WERI-Rb-1 (cell line): ENCODE measurements around the gene SORL1.

Experiments
- DNase-seq: peaks from one replicate; pipeline ENCODE4 v3.0.0-alpha.2; 2020
- H3K27ac ChIP-seq: fragments of 250-450 bp; sonication (Bioruptor Pico); 2 replicates; pipeline ENCODE4 v1.5.1; 2020; ENCODE audit warnings: mild to moderate bottlenecking, moderate library complexity
- H3K27me3 ChIP-seq: fragments of 250-450 bp; sonication (Bioruptor Pico); 2 replicates; pipeline ENCODE4 v1.5.1; 2021; ENCODE audit warnings: mild to moderate bottlenecking, low read depth, moderate library complexity; ENCODE audit not compliant: insufficient read depth, severe bottlenecking
- H3K36me3 ChIP-seq: fragments of 250-450 bp; sonication (Bioruptor Pico); 2 replicates; pipeline ENCODE4 v1.5.1; 2020; ENCODE audit warnings: mild to moderate bottlenecking, moderate library complexity
- H3K4me3 ChIP-seq: 2 replicates; pipeline ENCODE4 v1.5.1; 2011; ENCODE audit warnings: low read depth, mild to moderate bottlenecking, control low read depth, low read length
- H3K9me3 ChIP-seq: fragments of 250-450 bp; sonication (Bioruptor Pico); 2 replicates; pipeline ENCODE4 v1.5.1; 2021; ENCODE audit warnings: mild to moderate bottlenecking, moderate library complexity; ENCODE audit not compliant: severe bottlenecking
- CTCF ChIP-seq: IDR thresholded peaks from 2 replicates; pipeline ENCODE4 v1.5.1; 2011; ENCODE audit warnings: low read depth, mild to moderate bottlenecking, control low read depth, inconsistent platforms, low read length

The SORL1 gene

GRCh38 chr11:121467965-121468364 is 15.9 kb downstream of the SORL1 start:
- Histone ChIP-seq H3K4me3 (no peak overlapping the region), H3K36me3 (no peaks in the 10 kb centered on the region), H3K9me3 (no peaks in the 10 kb centered on the region), H3K27me3 (no peaks in the 10 kb centered on the region), H3K27ac (no peak overlapping the region)
- DNase-seq = peak; percentile 35
- no peak for TF ChIP-seq CTCF

- Histone ChIP-seq H3K27ac (no peak overlapping the region), H3K9me3 (no peaks in the 10 kb centered on the region), H3K27me3 (no peaks in the 10 kb centered on the region), H3K4me3 (no peak overlapping the region), H3K36me3 (no peaks in the 10 kb centered on the region)
- TF ChIP-seq CTCF = no peak
- DNase-seq = no peak
Observed at GRCh38 chr11:121469910-121470309, 17.8 kb downstream of the SORL1 start.

- Histone ChIP-seq H3K27me3 (no peaks in the 10 kb centered on the region), H3K9me3 (no peaks in the 10 kb centered on the region), H3K4me3 (no peak overlapping the region), H3K36me3 (no peaks in the 10 kb centered on the region), H3K27ac (no peak overlapping the region)
- no peak for DNase-seq
- TF ChIP-seq CTCF = no peak
Observed at GRCh38 chr11:121471167-121471566, 19.1 kb downstream of the SORL1 start.

- Histone ChIP-seq H3K27ac (no peak overlapping the region), H3K36me3 (no peaks in the 10 kb centered on the region), H3K27me3 (no peaks in the 10 kb centered on the region), H3K4me3 (no peak overlapping the region), H3K9me3 (no peaks in the 10 kb centered on the region)
- DNase-seq = no peak
- TF ChIP-seq CTCF = no peak
Observed at GRCh38 chr11:121472312-121472711, 20.2 kb downstream of the SORL1 start.

GRCh38 chr11:121473064-121473777 is 21.1 kb downstream of the SORL1 start:
- no peak for TF ChIP-seq CTCF
- H3K27ac ChIP-seq = no peak overlapping the region
- DNase-seq = no peak
- no peak overlapping the region for H3K4me3 ChIP-seq
- no peaks in the 10 kb centered on the region for H3K9me3 ChIP-seq
- no peaks in the 10 kb centered on the region for H3K36me3 ChIP-seq
- H3K27me3 ChIP-seq = no peaks in the 10 kb centered on the region

GRCh38 chr11:121474680-121475079 is 22.6 kb downstream of the SORL1 start:
- Histone ChIP-seq H3K27me3 (no peaks in the 10 kb centered on the region), H3K36me3 (no peaks in the 10 kb centered on the region)
- no peak for TF ChIP-seq CTCF

More at GRCh38 chr11:121474680-121475079, 22.6 kb downstream of the SORL1 start:
- no peak overlapping the region for H3K27ac ChIP-seq
- no peak overlapping the region for H3K4me3 ChIP-seq
- H3K9me3 ChIP-seq = no peaks in the 10 kb centered on the region
- DNase-seq = no peak
